ENCODE results near the gene HIBCH. TPM values are rescaled to one million over a fixed set of nuclear protein-coding genes. Genes with fewer than 3 reads are reported as not detected.
"Not testable (repeated sequence)": the region's sequence is repeated elsewhere in the genome, so short reads cannot be mapped to it uniquely, and the experiment has no call there.

HIBCH gene
- total RNA-seq, 1 experiment from 2014 or later: 6.8 TPM

DNA sequence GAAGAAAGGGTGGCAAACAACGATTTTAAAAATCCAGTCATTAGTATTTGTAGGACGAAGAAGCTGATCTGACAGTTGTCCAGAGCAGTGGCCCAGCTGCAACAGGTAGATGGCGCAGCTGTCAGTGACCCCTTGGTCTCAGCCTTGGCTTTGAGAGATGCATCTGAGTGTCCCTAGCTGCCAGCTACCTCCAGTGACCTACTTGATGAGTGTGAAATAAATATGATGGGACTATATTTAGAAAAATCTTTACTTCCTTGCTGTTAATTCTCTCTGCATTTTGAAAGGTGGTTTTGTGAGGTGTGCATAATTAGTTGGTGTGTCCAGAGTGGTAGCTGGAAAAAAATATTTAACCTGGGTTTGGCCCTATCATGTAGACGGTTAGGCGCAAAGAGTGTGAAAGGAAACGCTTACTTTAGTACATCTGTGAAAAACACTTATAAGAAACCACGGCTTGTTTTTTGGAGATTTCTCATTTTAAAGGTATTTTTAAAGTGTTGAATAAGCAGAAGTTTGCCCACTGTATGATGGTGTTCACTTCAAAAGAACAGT is 24.7 kb upstream of the HIBCH start:
- in situ Hi-C loops (cut with HindIII; ENCODE audit: low pct_unique_long_range_greater_than_20kb, low sequenced_read_pairs): no loop called here
- peak; percentile 67 for DNase-seq (ENCODE audit: low read depth)

DNA sequence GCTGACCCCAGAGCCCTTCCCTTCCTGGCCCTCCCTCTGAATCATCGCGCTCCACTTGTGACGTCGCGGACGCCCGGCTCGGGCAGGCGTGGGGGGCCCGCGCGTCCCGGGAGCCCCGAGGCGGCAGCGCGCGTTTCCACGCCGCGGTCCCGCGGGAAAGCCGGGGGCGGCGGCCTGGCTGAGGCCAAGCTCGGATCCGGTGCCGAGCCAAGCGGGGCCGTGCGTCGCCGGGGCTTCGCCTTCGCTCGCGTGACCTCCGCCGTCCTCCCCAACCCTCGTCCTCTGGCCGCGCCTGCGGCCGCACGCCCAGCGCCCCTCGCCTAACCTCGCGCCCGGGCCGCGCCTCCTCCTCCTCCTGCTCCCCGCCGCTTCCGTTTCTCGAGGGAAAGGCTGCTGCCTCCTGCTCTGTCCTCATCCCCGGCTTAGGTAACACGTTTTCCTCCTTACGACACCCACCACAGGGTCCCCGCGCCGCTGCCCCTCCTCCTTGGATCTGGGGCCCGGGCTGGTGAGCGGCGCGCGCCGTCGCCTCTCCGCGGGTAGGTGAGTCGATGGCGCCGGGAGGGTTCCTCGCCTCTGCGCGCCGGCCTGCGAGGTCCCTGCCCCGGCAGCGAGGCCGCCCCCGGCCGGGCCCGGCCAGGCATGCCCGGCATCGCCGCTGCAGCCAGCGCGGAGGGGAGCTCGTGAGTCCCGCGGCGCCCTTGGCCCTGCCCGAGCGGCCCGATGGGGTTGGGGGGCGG is 24.1 kb upstream of the HIBCH start, which contains the start of gene INPP1:
Gene INPP1 (plus strand): TSS at position 54 of the 740 bp plus-strand sequence. CDS start 16,514 bp downstream, outside the sequence.
- in situ Hi-C loops (cut with HindIII; ENCODE audit: low pct_unique_long_range_greater_than_20kb, low sequenced_read_pairs): no loop called here
- DNase-seq (ENCODE audit: low read depth): peak; percentile 76

DNA sequence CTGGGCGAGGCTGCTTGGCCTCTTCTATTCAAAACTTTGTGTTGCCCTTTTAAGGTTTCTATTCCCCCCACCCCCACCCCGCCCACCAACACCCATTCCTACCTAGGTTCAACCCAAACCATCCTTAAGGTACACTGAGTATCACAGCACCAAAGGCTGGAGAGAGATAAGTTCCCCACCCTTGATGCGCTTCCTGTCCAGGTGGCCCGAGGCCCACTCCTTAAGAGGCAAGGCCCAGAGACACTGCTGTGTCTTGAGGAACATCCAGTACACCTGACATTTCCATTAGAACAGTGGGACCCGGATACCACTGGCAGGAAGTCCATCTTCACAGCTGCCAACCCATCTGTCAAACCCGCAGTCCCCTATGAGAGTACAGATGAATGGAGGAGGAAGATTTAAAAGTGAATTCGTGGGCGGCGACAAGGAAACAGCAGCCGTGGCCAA is 23.5 kb upstream of the HIBCH start:
- in situ Hi-C loops (cut with HindIII; ENCODE audit: low pct_unique_long_range_greater_than_20kb, low sequenced_read_pairs): no loop called here
- DNase-seq (ENCODE audit: low read depth): no peak

DNA sequence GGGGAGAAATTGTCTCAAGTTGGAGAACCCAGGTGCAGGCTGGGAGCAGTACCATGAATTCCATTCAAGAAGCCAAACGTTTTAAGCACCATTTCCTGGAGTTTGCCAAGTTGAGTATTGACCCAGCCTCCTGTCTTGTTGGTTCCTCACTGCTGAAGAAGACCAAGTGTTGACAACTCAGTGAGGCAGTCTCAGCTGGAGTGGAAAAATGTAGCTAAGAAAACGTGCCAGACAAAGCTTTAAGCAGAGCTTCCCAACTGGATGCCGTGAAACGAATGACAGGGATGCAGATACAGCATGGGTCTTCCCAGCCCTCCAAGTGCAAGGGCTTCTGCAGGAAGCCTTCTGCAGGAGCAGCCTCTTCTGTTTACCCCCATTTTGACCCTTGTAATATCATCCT is 23.0 kb upstream of the HIBCH start:
- no peak for DNase-seq (ENCODE audit: low read depth)
- in situ Hi-C loops (cut with HindIII; ENCODE audit: low pct_unique_long_range_greater_than_20kb, low sequenced_read_pairs): no loop called here

GRCh38 chr2:190340369-190340768 is 20.7 kb upstream of the HIBCH start:
- in situ Hi-C loops (cut with HindIII; ENCODE audit: low pct_unique_long_range_greater_than_20kb, low sequenced_read_pairs): no loop called here
- DNase-seq (ENCODE audit: low read depth): peak; percentile 21

DNA sequence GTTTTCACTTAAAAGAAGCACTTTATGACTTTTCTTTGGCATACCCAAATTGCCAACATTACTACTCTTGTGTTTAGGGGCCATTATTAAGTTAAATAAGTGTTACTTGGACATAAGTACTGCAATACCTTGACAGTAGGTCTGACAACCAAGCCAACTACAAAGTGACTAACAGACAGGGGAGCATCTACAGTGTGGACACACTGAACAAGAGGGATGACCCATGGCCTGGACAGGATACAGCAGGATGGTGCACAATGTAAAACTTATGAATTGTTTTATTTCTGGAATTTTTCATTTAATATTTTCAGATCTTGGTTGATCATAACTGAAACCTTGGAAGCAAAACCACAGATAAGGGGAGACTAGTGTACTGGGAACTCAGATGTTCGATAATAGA is 19.8 kb upstream of the HIBCH start:
- DNase-seq (ENCODE audit: low read depth): no peak
- in situ Hi-C loops (cut with HindIII; ENCODE audit: low pct_unique_long_range_greater_than_20kb, low sequenced_read_pairs): no loop called here

GRCh38 chr2:190338453-190338852 is 18.8 kb upstream of the HIBCH start:
- DNase-seq (ENCODE audit: low read depth): no peak
- in situ Hi-C loops (cut with HindIII; ENCODE audit: low pct_unique_long_range_greater_than_20kb, low sequenced_read_pairs): no loop called here

DNA sequence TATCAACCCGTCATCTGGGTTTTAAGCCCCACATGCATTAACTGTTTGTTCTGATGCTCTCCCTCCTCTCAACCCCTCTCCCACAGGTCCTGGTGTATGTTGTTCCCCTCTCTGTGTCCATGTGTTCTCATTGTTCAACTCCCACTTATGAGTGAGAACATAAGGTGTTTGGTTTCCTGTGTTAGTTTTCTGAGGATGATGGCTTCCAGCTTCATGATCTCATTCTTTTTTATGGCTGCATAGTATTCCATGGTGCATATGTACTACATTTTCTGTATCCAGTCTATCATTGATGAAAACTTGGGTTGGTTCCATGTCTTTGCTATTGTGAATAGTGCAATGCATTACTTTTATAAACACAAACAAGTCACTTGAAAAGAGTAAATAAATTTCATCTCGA is 16.8 kb upstream of the HIBCH start:
- in situ Hi-C loops (cut with HindIII; ENCODE audit: low pct_unique_long_range_greater_than_20kb, low sequenced_read_pairs): no loop called here
- DNase-seq (ENCODE audit: low read depth): no peak

- in situ Hi-C loops (cut with HindIII; ENCODE audit: low pct_unique_long_range_greater_than_20kb, low sequenced_read_pairs); DNase-seq (ENCODE audit: low read depth): not testable (repeated sequence)
Measured at GRCh38 chr2:190335584-190335983, 16.0 kb upstream of the HIBCH start.

DNA sequence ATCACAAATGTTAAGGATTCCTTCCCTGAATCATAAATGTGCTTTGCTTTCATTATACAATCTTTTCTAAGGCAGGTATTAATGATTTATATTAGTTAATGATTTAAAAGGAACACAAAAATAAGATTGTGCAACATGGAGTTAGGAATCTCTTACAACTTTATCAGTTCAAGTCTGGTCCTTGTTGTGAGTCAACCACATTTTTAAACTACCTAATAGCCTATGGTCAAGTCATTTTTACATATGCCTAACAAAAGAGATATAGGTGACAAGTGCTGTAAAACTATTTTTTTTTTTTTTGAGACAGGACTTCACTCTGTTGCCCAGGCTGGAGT is 15.6 kb upstream of the HIBCH start:
- in situ Hi-C loops (cut with HindIII; ENCODE audit: low pct_unique_long_range_greater_than_20kb, low sequenced_read_pairs): no loop called here
- no peak for DNase-seq (ENCODE audit: low read depth)

GRCh38 chr2:190334479-190335224 is 15.0 kb upstream of the HIBCH start:
- no peak for DNase-seq (ENCODE audit: low read depth)
- in situ Hi-C loops (cut with HindIII; ENCODE audit: low pct_unique_long_range_greater_than_20kb, low sequenced_read_pairs): no loop called here

DNA sequence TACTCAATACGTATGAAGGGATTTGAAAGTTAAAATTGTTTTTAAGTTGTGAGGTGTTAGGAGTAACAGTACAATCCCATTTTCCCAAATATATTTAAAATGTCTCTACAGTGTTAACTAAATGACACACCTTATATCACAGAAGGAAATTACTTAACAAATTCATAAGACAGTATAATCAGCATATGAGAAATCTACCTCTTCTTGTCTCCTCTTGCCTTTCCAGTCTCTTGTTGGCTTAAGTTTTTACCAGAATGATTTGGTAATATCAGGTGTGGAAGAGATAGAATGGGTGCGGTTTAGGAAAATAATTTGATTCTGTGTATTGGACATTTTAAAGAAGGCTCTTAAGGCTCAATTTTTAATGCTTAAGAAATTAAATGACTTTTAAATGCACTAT is 14.3 kb upstream of the HIBCH start:
- no peak for DNase-seq (ENCODE audit: low read depth)
- in situ Hi-C loops (cut with HindIII; ENCODE audit: low pct_unique_long_range_greater_than_20kb, low sequenced_read_pairs): no loop called here

DNA sequence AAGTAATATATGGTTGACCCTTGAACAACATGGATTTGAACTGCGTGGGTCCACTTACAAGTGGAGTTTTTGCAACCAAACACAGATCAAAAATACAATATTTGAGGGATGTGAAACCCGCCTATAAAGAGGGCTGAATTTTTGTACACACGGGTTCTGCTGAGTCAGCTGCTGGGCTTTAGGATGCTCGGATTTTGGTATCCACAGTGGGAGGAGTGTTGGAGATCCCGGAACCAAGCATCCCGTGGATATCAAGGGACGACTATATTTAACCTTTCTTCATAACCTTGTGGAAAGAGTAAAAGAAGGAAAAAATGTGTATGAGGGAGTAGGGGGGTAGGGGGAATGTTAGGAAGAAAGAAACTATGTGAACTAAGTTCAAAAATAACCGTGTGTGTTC is 13.8 kb upstream of the HIBCH start:
- in situ Hi-C loops (cut with HindIII; ENCODE audit: low pct_unique_long_range_greater_than_20kb, low sequenced_read_pairs): no loop called here
- no peak for DNase-seq (ENCODE audit: low read depth)

DNA sequence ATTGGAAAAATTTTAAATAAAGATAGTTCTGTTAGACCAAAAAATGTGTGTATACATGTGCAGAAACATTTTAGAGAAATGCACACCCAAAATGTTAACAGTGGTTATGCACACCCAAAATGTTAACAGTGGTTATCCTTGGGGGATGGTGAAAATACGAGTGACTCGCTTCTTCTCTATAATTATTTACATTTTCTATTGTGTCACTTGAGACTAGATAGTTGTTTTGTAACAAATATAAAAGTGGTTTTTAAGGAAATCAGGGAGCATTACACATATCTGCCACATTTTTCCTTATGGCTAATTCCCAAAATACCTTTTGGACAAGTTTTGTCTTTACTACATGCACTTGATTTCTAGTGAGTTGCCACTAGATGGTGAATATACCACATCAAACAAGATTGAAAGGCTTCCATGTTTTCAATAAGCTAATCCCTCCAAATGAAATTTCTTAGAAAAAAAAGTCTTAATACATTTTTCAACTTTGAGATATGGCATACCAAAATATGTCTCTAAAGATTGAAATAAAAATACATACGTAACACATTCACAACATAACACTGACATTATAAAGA is 9.0 kb upstream of the HIBCH start:
- no peak for DNase-seq (ENCODE audit: low read depth)

GRCh38 chr2:190327867-190328572 is 8.4 kb upstream of the HIBCH start:
- no peak for DNase-seq (ENCODE audit: low read depth)

More for the DNA sequence above, 9.0 kb upstream of the HIBCH start:
- in situ Hi-C loops (cut with HindIII; ENCODE audit: low pct_unique_long_range_greater_than_20kb, low sequenced_read_pairs): no loop called here

DNA sequence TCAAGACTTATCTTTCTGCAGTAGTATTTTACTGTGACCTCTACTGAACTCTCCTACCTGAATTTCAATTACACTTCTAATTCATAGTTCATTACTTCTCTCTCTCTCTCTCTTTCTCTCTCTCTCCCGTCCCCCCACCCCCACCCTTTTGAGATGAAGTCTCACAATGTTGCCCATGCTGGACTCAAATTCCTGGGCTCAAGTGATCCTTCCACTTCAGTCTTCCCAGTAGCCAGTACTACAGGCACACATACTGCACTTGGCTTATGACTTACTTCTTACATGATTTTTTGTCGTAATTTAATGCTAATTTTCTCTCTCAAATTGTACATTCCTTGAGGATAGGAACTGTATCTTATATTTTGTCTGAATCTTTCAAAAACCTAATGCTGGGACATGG is 6.0 kb upstream of the HIBCH start:
- in situ Hi-C loops (cut with HindIII; ENCODE audit: low pct_unique_long_range_greater_than_20kb, low sequenced_read_pairs): no loop called here
- DNase-seq (ENCODE audit: low read depth): no peak

More at GRCh38 chr2:190327867-190328572, 8.4 kb upstream of the HIBCH start:
- in situ Hi-C loops (cut with HindIII; ENCODE audit: low pct_unique_long_range_greater_than_20kb, low sequenced_read_pairs): no loop called here

- no peak for DNase-seq (ENCODE audit: low read depth)
- in situ Hi-C loops (cut with HindIII; ENCODE audit: low pct_unique_long_range_greater_than_20kb, low sequenced_read_pairs): no loop called here
Measured at GRCh38 chr2:190323406-190323805, 3.8 kb upstream of the HIBCH start.

DNA sequence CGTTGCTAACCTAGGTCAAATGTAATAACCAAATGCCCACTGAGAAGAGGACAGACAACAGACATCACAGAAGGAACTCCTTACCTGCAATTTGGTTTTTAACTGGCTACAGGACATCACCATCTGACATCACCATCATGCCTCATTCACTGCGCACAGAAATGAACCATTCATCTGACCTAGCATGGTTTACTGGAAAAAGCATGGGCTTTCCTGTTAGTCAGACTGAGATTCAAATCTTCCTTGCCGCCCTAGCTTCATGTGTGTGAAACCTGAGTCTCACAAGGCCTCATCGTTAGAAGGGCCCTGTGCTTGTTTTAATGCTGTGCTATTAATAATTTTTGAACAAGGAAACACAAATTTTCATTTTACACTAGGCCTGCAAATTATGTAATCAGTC is 1.1 kb upstream of the HIBCH start:
- in situ Hi-C loops (cut with HindIII; ENCODE audit: low pct_unique_long_range_greater_than_20kb, low sequenced_read_pairs): no loop called here
- no peak for DNase-seq (ENCODE audit: low read depth)
